HG03025 (cell line): ENCODE measurements around the gene TK2.
"Not testable (repeated sequence)": the region's sequence is repeated elsewhere in the genome, so short reads cannot be mapped to it uniquely, and the experiment has no call there.

Experiments used
- ATAC-seq: cut with Tn5 transposase; IDR thresholded peaks from one replicate; pipeline ENCODE4 v1.9.1; 2021; ENCODE audit warnings: mild to moderate bottlenecking, moderate library complexity; ENCODE audit not compliant: unreplicated experiment, low FRiP score

The TK2 gene

DNA sequence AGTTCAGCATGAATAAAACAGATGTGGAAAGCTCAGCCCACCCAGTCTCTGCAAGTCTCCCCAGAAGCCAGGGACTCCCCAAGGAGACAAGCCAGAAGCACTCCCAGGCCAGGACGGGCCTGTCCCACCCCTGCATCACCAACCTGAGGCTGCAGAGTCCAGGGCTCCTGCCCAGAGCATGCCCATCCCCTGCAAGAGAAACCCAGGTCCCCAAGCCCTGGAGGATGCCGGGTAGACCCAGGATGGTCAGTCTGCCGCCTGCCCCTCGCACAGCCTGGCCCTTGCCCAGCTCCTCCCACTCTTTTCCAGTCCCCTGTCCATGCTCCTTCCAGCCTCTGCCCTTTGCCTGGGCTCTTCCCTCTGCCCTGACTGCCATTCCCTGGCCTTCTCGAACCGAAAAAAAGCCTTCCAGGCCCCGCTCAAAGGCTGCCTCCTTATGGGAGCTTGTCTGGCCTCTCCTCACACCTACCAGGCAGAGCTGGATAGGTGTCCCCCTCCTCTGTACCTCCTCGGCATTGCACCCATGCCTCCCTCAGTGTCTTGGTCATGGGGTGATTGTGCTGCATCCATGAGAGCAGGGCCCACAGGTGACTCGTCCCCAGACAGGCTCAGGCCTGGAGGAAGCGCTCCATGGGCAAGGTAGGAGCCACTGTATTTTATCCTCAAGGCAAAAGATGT, 78.1 kb downstream of the TK2 start:
- ATAC-seq = no peak

- no peak for ATAC-seq
Measured at GRCh38 chr16:66471264-66471663, 78.7 kb downstream of the TK2 start.

DNA sequence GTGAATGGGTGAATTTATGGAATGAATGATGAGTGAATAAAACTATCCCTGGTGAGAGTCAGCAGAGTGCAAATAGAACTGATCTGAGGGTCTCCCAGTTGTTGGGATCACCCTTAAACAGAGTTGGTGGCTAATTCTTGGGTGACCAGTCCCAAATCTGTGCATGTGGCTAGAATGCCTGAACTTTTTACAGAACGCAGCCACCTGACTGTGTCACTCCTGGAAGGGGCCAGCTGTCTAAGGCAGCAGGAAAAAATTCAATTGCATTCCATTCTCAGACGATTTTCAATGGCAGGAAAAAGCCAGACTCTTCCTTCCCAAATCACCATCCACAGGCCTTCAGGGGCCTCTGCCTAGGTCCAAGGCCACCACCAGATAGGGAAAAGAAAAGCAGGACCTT, 79.4 kb downstream of the TK2 start:
- no peak for ATAC-seq

- ATAC-seq = no peak
Measured at GRCh38 chr16:66469947-66470546, 79.9 kb downstream of the TK2 start.

DNA sequence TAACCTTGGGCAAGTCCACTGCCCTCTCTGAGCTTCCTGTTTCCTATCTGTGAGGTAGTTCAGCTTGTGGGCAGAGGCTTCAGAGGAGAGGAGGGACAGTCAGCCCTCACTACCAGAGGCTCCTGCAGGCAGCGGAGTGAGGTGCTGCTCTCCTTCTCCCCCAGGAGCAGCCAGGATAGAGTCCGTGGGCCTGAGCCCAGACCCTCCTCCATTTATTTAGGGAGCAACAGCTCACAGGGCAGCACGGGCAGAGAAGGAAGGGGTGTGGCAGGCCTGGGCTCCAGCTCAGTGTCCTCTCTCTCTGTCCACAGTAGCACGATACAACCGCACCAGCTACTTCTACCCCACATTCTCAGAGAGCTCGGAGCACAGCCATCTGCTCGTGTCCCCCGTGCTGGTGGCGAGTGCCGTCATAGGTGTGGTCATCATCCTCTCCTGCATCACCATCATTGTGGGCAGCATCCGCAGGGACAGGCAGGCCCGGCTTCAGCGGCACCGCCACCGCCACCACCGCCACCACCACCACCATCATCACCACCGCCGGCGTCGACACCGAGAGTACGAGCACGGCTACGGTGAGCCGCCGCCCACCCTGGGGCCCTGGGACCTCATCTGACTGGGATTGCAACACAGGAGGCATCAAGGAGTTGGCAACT, 80.5 kb downstream of the TK2 start:
- no peak for ATAC-seq

DNA sequence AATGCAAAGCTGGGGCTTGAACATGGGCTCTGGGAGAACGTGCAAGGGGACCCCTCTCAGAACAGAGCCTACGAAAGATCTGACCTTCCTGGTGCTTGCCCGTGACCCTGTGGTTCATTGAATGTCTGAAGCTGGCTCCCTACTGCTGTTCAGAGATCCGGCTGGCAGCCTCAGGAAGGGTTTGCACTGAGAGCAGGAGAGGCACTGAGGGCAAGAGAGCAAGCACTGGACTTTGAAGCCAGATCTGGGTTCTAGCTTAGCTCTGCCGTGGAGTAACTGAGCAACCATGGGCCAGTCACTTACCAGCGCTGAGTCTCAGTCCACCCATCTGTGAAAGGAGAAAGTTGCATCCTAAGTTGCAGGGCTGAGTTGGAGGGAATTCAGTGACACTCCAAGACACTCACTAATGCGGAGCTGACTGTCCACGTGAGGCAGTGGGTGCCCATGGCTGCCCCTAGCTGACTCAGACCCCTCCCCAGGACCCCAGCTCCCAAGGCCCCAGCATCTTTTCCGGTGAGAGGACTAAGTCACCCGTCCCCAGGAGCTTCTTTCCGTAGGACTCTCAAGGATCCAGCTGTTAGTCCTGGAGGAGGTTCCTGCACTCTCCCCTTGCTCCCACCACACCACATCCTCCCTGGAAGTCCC, 81.5 kb downstream of the TK2 start:
- no peak for ATAC-seq

GRCh38 chr16:66467611-66468010, 82.3 kb downstream of the TK2 start:
- ATAC-seq = no peak

GRCh38 chr16:66466636-66467035, 83.3 kb downstream of the TK2 start:
- not testable (repeated sequence) for ATAC-seq

DNA sequence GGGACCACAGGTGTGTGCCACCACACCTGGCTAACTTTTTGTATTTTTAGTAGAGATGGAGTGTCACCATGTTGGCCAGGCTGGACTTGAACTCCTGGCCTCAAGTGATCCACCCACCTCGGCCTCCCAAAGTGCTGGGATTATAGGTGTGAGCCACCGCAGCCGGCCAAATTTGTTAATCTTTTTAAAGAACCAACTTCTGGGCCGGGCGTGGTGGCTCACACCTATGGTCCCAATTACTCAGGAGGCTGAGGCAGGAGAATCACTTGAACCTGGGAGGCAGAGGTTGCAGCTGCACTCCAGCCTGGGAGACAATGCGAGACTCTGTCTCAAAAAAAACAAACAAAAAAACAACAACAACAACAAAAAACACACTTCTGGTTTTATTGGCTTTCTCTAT, 84.0 kb downstream of the TK2 start:
- not testable (repeated sequence) for ATAC-seq

GRCh38 chr16:66462912-66463311, 87.0 kb downstream of the TK2 start:
- ATAC-seq = no peak

- ATAC-seq = no peak
Measured at GRCh38 chr16:66460703-66461102, 89.2 kb downstream of the TK2 start.

DNA sequence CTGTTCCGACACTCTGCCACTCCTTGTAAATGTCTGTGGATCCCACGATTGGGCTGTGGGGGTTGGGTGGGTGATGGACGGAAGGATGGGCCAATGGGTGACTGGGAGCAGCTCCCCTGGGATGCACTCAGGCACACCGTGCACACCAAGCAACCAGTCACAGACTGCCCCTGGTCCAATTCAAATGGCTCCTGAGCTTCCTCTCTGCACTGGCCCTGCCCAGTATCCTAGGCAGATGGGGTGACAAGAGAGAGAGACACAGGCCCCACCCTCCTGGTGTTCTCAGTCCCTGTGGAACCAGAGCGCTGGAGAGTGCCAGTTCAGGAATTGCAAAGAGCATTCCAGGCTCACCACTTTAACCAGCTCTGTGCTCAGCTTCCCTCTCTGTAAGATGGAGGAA, 90.0 kb downstream of the TK2 start:
- no peak for ATAC-seq

- no peak for ATAC-seq
Measured at GRCh38 chr16:66458853-66459252, 91.1 kb downstream of the TK2 start.

DNA sequence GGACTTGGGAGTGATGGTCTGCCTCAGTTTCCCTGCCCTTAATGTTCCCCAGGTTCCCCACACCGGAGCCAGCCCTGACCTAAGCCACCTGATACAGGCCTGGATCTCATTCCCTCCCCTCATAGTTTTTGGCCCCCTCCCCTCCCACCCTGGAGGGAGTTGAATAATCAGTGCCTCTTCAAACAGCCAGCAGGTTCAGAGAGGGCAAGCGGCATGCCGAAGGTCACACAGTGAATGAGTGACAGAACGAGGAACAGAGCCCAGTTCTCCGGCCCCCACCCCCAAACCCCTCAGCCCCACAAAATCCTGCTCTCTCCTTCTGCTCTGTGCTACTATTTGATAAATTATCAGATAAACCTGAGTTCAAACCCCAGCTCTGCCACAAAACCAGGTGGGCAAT, 91.6 kb downstream of the TK2 start:
- ATAC-seq = no peak
